ENCODE data around the gene TMEM184A. TPM values are rescaled to one million over a fixed set of nuclear protein-coding genes. Genes with fewer than 3 reads are reported as not detected.

TMEM184A gene
- total and polyA plus RNA-seq, 2 of the 8 experiments (the other 6 are each of a cell fraction or from before 2014, with no cell fraction given): 1.8 to 2.1 TPM

DNA sequence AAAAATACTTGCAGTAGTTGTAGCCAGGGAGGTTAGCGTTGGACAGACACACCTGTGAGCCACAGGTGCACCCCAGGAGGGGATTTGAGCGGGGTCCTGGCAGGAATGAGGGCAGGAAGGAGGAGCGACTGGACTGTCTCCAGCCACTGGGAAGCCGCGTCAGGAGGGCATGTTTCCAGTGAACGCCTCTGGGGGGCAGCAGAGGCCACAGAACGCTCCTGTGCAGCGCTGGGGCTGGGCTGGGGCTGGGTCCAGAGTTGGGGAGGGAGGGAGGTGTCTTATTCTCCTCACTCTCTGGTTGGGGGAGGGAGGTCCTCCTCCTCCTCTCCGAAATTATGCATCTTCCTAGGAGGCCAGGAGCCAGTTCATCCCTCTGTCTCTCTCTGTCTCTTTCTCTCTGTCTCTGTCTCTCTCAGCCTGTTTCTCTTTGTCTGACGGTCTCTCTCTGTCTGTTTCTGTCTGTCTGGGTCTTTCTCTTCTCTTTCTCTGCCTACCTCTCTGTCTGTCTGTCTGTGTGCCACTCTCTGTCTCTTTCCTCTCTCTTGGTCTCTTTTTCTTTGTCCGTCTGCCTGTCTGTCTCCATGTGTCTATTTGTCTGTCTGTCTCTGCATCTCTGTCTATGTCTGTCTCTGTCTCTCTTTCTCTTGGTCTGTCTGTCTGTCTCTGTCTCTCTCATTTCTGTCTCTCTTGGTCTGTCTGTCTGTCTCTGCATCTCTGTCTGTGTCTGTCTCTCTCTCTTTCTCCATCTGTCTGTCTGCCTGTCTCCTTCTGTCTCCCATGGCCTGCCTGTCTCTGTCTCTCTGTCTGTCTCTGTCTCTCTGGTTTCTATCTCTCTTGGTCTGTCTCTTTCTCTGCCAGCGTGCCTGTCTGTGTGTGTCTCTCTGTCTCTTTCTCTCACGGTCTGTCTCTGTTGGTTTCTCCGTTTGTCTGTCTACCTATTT lies 23.7 kb upstream of the TMEM184A start (continued):
- TF ChIP-seq, protein P1, sequence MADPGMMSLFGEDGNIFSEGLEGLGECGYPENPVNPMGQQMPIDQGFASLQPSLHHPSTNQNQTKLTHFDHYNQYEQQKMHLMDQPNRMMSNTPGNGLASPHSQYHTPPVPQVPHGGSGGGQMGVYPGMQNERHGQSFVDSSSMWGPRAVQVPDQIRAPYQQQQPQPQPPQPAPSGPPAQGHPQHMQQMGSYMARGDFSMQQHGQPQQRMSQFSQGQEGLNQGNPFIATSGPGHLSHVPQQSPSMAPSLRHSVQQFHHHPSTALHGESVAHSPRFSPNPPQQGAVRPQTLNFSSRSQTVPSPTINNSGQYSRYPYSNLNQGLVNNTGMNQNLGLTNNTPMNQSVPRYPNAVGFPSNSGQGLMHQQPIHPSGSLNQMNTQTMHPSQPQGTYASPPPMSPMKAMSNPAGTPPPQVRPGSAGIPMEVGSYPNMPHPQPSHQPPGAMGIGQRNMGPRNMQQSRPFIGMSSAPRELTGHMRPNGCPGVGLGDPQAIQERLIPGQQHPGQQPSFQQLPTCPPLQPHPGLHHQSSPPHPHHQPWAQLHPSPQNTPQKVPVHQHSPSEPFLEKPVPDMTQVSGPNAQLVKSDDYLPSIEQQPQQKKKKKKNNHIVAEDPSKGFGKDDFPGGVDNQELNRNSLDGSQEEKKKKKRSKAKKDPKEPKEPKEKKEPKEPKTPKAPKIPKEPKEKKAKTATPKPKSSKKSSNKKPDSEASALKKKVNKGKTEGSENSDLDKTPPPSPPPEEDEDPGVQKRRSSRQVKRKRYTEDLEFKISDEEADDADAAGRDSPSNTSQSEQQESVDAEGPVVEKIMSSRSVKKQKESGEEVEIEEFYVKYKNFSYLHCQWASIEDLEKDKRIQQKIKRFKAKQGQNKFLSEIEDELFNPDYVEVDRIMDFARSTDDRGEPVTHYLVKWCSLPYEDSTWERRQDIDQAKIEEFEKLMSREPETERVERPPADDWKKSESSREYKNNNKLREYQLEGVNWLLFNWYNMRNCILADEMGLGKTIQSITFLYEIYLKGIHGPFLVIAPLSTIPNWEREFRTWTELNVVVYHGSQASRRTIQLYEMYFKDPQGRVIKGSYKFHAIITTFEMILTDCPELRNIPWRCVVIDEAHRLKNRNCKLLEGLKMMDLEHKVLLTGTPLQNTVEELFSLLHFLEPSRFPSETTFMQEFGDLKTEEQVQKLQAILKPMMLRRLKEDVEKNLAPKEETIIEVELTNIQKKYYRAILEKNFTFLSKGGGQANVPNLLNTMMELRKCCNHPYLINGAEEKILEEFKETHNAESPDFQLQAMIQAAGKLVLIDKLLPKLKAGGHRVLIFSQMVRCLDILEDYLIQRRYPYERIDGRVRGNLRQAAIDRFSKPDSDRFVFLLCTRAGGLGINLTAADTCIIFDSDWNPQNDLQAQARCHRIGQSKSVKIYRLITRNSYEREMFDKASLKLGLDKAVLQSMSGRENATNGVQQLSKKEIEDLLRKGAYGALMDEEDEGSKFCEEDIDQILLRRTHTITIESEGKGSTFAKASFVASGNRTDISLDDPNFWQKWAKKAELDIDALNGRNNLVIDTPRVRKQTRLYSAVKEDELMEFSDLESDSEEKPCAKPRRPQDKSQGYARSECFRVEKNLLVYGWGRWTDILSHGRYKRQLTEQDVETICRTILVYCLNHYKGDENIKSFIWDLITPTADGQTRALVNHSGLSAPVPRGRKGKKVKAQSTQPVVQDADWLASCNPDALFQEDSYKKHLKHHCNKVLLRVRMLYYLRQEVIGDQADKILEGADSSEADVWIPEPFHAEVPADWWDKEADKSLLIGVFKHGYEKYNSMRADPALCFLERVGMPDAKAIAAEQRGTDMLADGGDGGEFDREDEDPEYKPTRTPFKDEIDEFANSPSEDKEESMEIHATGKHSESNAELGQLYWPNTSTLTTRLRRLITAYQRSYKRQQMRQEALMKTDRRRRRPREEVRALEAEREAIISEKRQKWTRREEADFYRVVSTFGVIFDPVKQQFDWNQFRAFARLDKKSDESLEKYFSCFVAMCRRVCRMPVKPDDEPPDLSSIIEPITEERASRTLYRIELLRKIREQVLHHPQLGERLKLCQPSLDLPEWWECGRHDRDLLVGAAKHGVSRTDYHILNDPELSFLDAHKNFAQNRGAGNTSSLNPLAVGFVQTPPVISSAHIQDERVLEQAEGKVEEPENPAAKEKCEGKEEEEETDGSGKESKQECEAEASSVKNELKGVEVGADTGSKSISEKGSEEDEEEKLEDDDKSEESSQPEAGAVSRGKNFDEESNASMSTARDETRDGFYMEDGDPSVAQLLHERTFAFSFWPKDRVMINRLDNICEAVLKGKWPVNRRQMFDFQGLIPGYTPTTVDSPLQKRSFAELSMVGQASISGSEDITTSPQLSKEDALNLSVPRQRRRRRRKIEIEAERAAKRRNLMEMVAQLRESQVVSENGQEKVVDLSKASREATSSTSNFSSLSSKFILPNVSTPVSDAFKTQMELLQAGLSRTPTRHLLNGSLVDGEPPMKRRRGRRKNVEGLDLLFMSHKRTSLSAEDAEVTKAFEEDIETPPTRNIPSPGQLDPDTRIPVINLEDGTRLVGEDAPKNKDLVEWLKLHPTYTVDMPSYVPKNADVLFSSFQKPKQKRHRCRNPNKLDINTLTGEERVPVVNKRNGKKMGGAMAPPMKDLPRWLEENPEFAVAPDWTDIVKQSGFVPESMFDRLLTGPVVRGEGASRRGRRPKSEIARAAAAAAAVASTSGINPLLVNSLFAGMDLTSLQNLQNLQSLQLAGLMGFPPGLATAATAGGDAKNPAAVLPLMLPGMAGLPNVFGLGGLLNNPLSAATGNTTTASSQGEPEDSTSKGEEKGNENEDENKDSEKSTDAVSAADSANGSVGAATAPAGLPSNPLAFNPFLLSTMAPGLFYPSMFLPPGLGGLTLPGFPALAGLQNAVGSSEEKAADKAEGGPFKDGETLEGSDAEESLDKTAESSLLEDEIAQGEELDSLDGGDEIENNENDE (IDR thresholded peaks at IDR 0.05; ENCODE audit: insufficient replicate concordance, low read length): no peak
- TF ChIP-seq TCF12 (IDR thresholded peaks at IDR 0.05; ENCODE audit: low read depth, low read length): 0 out of 2 replicates have a peak, but pooled peaks have one; percentile 54
- TF ChIP-seq TAF7 (optimal IDR thresholded peaks at IDR 0.05; ENCODE audit: borderline replicate concordance, low read depth, low read length): no peak
- peak; percentile 97 for TF ChIP-seq RAD21 (IDR thresholded peaks at IDR 0.05 in 1 of 2, conservative IDR thresholded peaks at IDR 0.05 in 1 of 2; ENCODE audit: low read depth in 2 of 2, low read length in 2 of 2)
- no peak for TF ChIP-seq TAF1 (IDR thresholded peaks at IDR 0.05; ENCODE audit: low read depth, low read length)
- TF ChIP-seq SUZ12 (IDR thresholded peaks at IDR 0.05; ENCODE audit: low read length): no peak
- TF ChIP-seq SIRT6 (IDR thresholded peaks at IDR 0.05; ENCODE audit: low read length): no peak
- no peak for TF ChIP-seq HDAC2 (IDR thresholded peaks at IDR 0.05; ENCODE audit: borderline replicate concordance in 1 of 2, low read depth in 2 of 2, low read length in 2 of 2)
